Hepatocyte (in vitro differentiated cells): ENCODE data around the gene SPAG16.

Source experiments
- CTCF ChIP-seq: fragments of 200-600 bp; sonication (generic); IDR thresholded peaks from 2 replicates; pipeline ENCODE4 v1.5.1; 2016; ENCODE audit warnings: antibody characterized with exemption, mild to moderate bottlenecking; ENCODE audit not compliant: poor library complexity
- EZH2 ChIP-seq: fragments of 200-600 bp; sonication (generic); IDR thresholded peaks from 2 replicates; pipeline ENCODE4 v1.6.1; 2016; ENCODE audit warnings: antibody characterized with exemption, mild to moderate bottlenecking, borderline replicate concordance
- EZH2phosphoT487 ChIP-seq: fragments of 200-600 bp; sonication (generic); IDR thresholded peaks from one replicate; pipeline ENCODE4 v1.6.1; 2018; ENCODE audit warnings: antibody characterized with exemption, mild to moderate bottlenecking, low read depth, moderate library complexity; ENCODE audit not compliant: unreplicated experiment, severe bottlenecking

GRCh38 chr2:213609570-213610170, 325.4 kb downstream of the SPAG16 start:
- TF ChIP-seq CTCF: no peak
- no peak for TF ChIP-seq EZH2
- TF ChIP-seq EZH2phosphoT487: no peak
